ENCODE data around the gene FKBP15. TPM values are rescaled to one million over a fixed set of nuclear protein-coding genes. Genes with fewer than 3 reads are reported as not detected.

The FKBP15 gene
- total and polyA plus RNA-seq, 2 donors (not counting 3 experiments of a cell fraction or from before 2014, with no cell fraction given): 16.8 to 26.8 TPM

DNA sequence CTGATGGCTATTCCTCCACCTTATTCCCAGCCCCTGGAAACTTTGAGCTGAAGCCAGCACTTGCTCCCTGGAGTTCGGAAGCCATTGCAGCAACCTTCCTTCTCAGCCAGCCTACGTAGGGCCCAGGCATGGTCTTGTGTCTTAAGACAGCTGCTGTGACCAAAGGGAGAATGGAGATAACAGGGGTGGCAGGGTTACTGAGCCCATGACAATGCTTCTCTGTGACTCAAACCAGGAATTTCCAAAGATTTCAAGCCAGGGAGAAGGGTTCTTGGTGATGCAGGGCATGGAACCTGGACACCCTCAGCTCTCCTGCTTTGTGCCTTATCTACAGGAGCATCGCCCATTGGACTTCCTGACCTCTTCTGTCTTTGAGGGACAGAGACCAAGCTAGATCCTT lies 58.1 kb downstream of the FKBP15 start:
- no peak overlapping the region for H2AFZ ChIP-seq (ENCODE audit: low read depth, low read length)
- no peaks in the 10 kb centered on the region for H4K20me1 ChIP-seq (replicated peaks; ENCODE audit: control insufficient read depth, extremely low read depth, insufficient read depth, low read length)
- H3K9me1 ChIP-seq (replicated peaks; ENCODE audit: control insufficient read depth, extremely low read depth, insufficient read depth, low read length): no peaks in the 10 kb centered on the region
- no peaks in the 10 kb centered on the region for H3K79me2 ChIP-seq (ENCODE audit: control insufficient read depth, insufficient read depth, low read length)
- intact Hi-C loops (cut with micrococcal nuclease): no loop called here
- no peaks in the 10 kb centered on the region for H3K27me3 ChIP-seq (ENCODE audit: control insufficient read depth in 2 of 2, insufficient read depth in 2 of 2, low read length in 2 of 2)
- H3K4me3 ChIP-seq (replicated peaks in 1 of 3; ENCODE audit: insufficient read depth in 1 of 3, low read depth in 1 of 3, low read length in 3 of 3): no peak overlapping the region
- H3K9me3 ChIP-seq (replicated peaks; ENCODE audit: control insufficient read depth, insufficient read depth, low read length): no peaks in the 10 kb centered on the region
- ChIA-PET POLR2A (no interaction called here), CTCF (interaction anchor here (0.7 to 1.1 kb wide), 2 partner anchors 12 to 14 kb away, joined by 4 read pairs; no protein-coding TSS in a partner anchor)
- no peak for DNase-seq (ENCODE audit: low read depth, low spot score)
- FAIRE-seq: no peak
- H3K4me1 ChIP-seq (ENCODE audit: control insufficient read depth, extremely low read depth, insufficient read depth, low read length): no peaks in the 10 kb centered on the region
- TF ChIP-seq EZH2 (IDR thresholded peaks at IDR 0.05; ENCODE audit: borderline replicate concordance, low read depth, low read length, severe bottlenecking) (no peak), FOS (IDR thresholded peaks at IDR 0.05; ENCODE audit: borderline replicate concordance, insufficient read depth, low read length) (no peak), JUN (IDR thresholded peaks at IDR 0.05; ENCODE audit: borderline replicate concordance, insufficient read depth, insufficient read length, low read depth) (no peak), GATA2 (IDR thresholded peaks at IDR 0.05; ENCODE audit: insufficient read depth, insufficient read length, low read depth, low read length) (no peak), POLR2A (IDR thresholded peaks at IDR 0.05; ENCODE audit: low read depth, low read length) (no peak), POLR2AphosphoS5 (IDR thresholded peaks at IDR 0.05; ENCODE audit: insufficient read depth, low read depth, low read length) (no peak), MYC (IDR thresholded peaks at IDR 0.05; ENCODE audit: low read depth, low read length) (no peak)
- TF ChIP-seq, protein P1, sequence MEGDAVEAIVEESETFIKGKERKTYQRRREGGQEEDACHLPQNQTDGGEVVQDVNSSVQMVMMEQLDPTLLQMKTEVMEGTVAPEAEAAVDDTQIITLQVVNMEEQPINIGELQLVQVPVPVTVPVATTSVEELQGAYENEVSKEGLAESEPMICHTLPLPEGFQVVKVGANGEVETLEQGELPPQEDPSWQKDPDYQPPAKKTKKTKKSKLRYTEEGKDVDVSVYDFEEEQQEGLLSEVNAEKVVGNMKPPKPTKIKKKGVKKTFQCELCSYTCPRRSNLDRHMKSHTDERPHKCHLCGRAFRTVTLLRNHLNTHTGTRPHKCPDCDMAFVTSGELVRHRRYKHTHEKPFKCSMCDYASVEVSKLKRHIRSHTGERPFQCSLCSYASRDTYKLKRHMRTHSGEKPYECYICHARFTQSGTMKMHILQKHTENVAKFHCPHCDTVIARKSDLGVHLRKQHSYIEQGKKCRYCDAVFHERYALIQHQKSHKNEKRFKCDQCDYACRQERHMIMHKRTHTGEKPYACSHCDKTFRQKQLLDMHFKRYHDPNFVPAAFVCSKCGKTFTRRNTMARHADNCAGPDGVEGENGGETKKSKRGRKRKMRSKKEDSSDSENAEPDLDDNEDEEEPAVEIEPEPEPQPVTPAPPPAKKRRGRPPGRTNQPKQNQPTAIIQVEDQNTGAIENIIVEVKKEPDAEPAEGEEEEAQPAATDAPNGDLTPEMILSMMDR (IDR thresholded peaks at IDR 0.05; ENCODE audit: extremely low read depth in 1 of 2, insufficient read depth in 1 of 2, low read depth in 1 of 2, low read length in 2 of 2): no peak
- TF ChIP-seq, protein P2, sequence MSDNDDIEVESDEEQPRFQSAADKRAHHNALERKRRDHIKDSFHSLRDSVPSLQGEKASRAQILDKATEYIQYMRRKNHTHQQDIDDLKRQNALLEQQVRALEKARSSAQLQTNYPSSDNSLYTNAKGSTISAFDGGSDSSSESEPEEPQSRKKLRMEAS (IDR thresholded peaks at IDR 0.05; ENCODE audit: insufficient read depth, insufficient read length): no peak
- dilution Hi-C loops (cut with MboI; ENCODE audit: extremely low pct_ligation_motif_present, low sequenced_read_pairs): no loop called here
- no TSS peak for BruUV-seq (replicated peaks)
- H3K4me2 ChIP-seq (ENCODE audit: insufficient read depth, low read length): no peak overlapping the region
- no peak overlapping the region for H3K27ac ChIP-seq (ENCODE audit: insufficient read depth, low read depth, low read length)
- peaks cover 6 to 35% of the 10 kb centered on the region in 2 experiments for H3K36me3 ChIP-seq (ENCODE audit: control insufficient read depth in 2 of 2, extremely low read depth in 1 of 2, insufficient read depth in 2 of 2, low read length in 2 of 2)
- no peak overlapping the region for H3K9ac ChIP-seq (replicated peaks; ENCODE audit: extremely low read depth, insufficient read depth, low read length)

All from endothelial cell of umbilical vein (primary cell).